GM18870 (cell line): ENCODE data around the gene MAN1A1.

Source experiments
- ATAC-seq: cut with Tn5 transposase; IDR thresholded peaks from one replicate; pipeline ENCODE4 v1.9.1; 2021; ENCODE audit warnings: moderate library complexity; ENCODE audit not compliant: unreplicated experiment

MAN1A1 gene

GRCh38 chr6:119326291-119327005 is 23.1 kb downstream of the MAN1A1 start:
- no peak for ATAC-seq

GRCh38 chr6:119325559-119326265 is 23.8 kb downstream of the MAN1A1 start:
- no peak for ATAC-seq

- no peak for ATAC-seq
Measured at GRCh38 chr6:119324718-119325117, 24.8 kb downstream of the MAN1A1 start.

- no peak for ATAC-seq
Measured at GRCh38 chr6:119323931-119324330, 25.6 kb downstream of the MAN1A1 start.

GRCh38 chr6:119323478-119323877 is 26.1 kb downstream of the MAN1A1 start:
- no peak for ATAC-seq

- ATAC-seq = no peak
Measured at GRCh38 chr6:119322715-119323350, 26.7 kb downstream of the MAN1A1 start.

GRCh38 chr6:119322034-119322433 is 27.5 kb downstream of the MAN1A1 start:
- ATAC-seq = peak; percentile 47

- ATAC-seq = no peak
Measured at GRCh38 chr6:119319694-119320093, 29.9 kb downstream of the MAN1A1 start.

- no peak for ATAC-seq
Measured at GRCh38 chr6:119318730-119319129, 30.8 kb downstream of the MAN1A1 start.

- no peak for ATAC-seq
Measured at GRCh38 chr6:119318176-119318575, 31.4 kb downstream of the MAN1A1 start.

- no peak for ATAC-seq
Measured at GRCh38 chr6:119317007-119317406, 32.6 kb downstream of the MAN1A1 start.

GRCh38 chr6:119314885-119315272 is 34.7 kb downstream of the MAN1A1 start:
- peak; percentile 41 for ATAC-seq

- peak; percentile 62 for ATAC-seq
Measured at GRCh38 chr6:119313937-119314884, 35.4 kb downstream of the MAN1A1 start.

GRCh38 chr6:119312875-119313338 is 36.7 kb downstream of the MAN1A1 start:
- peak; percentile 39 for ATAC-seq

- ATAC-seq = no peak
Measured at GRCh38 chr6:119312441-119312840, 37.1 kb downstream of the MAN1A1 start.

GRCh38 chr6:119311514-119312142 is 37.9 kb downstream of the MAN1A1 start:
- no peak for ATAC-seq

GRCh38 chr6:119310486-119311036 is 39.0 kb downstream of the MAN1A1 start:
- no peak for ATAC-seq

- no peak for ATAC-seq
Measured at GRCh38 chr6:119308991-119309657, 40.4 kb downstream of the MAN1A1 start.

- ATAC-seq = no peak
Measured at GRCh38 chr6:119308048-119308570, 41.5 kb downstream of the MAN1A1 start.
